22Rv1 (cell line): ENCODE data around the gene ENAH.

ENCODE experiments used
- ZFX ChIP-seq: fragments of 450-650 bp; IDR thresholded peaks from 2 replicates; pipeline ENCODE4 v1.6.1; 2017; ENCODE audit warnings: antibody characterized with exemption, borderline replicate concordance
- TF ChIP-seq, protein P1 (sequence below): fragments of 450-650 bp; IDR thresholded peaks from 2 replicates; pipeline ENCODE4 v1.5.1; 2017; ENCODE audit warnings: mild to moderate bottlenecking

DNA sequence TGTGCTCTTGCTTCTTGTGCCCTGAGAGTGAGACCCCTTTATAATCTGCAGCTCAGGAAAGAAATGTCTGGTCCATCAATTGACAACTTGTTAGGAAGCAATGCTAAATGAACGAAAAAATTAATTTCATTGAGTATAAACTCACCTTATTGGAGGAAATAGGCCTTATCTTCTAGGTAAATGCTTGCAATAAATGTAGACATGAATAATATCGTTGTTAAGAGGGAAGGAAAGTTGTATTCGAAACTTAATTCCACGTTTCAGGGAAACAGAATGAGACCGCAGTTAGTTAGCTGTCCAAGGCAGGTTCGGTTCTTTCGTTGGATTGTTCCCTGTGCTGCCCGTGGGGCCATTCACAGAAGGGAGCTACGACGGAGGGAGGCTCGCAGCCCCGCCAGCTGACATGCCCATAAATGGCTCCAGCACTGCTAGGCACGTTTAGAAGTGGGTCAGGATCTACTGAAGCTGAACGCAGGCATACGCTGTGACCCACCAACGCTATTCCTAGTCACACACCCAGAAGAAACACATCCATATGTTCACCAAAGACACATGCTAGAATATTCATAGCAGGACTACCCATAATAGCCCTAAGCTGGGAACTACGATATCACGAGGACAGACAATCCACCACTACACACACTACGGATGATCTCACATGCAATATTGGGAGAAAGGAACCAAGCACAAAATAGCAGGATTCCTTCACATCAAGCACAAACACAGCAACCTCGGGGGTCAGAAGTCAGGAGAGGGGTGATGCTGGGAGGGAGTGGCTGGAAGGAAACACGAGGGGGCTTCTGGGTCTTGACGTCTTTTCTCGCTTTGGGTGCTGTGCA is 168.9 kb downstream of the ENAH start:
- TF ChIP-seq ZFX = no peak
- TF ChIP-seq, protein P1, sequence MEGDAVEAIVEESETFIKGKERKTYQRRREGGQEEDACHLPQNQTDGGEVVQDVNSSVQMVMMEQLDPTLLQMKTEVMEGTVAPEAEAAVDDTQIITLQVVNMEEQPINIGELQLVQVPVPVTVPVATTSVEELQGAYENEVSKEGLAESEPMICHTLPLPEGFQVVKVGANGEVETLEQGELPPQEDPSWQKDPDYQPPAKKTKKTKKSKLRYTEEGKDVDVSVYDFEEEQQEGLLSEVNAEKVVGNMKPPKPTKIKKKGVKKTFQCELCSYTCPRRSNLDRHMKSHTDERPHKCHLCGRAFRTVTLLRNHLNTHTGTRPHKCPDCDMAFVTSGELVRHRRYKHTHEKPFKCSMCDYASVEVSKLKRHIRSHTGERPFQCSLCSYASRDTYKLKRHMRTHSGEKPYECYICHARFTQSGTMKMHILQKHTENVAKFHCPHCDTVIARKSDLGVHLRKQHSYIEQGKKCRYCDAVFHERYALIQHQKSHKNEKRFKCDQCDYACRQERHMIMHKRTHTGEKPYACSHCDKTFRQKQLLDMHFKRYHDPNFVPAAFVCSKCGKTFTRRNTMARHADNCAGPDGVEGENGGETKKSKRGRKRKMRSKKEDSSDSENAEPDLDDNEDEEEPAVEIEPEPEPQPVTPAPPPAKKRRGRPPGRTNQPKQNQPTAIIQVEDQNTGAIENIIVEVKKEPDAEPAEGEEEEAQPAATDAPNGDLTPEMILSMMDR = no peak
